ENCODE measurements around the gene GATA2.

Gene GATA2

DNA sequence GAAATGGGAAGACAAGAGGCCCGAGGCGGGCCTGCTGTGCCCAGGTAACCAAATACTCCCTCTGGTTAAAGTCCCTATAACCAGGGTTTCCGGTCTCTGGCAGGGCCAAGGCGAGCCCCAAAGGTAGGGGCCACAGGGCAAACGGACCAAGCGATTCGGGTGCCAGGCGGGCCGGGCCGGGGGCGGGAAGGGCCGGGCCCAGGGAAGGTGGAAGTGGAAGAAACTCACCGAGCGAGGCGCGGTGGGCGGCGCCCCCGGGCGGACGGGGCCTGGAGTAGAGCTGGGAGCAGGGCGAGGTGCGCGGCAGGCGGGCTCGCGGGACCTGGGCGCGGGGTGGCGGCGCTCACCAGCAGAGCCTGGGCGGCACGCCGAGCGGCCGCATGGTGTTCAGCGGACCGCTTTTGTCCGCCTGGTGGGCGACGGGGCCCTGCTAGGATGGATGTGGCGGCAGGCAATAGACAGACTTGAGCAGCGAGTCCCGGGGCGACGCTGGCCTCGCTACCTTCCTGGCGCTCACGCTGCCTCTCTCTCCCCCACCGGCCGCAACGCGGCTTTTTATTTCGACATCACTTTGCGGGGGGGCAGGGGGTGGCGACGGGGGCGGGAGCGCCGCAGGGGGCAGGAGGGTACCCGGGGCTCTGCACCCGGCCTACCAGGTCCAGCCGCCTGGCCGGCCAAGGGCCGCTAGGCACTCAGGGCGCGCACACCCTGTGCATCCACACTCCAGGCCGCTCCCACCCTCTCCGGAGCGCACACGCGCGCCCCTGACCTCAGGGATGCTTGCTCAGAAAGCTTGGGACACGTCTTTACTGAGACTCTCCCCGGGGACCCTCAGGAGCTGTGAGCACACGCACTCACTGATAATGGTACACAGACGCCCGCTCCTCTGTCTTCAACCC is at the start of gene GATA2:
TSS of gene GATA2 (minus strand) at position 531 of the 899 bp plus-strand sequence. CDS start 6,170 bp downstream, outside the sequence.
- TF ChIP-seq, protein P1, sequence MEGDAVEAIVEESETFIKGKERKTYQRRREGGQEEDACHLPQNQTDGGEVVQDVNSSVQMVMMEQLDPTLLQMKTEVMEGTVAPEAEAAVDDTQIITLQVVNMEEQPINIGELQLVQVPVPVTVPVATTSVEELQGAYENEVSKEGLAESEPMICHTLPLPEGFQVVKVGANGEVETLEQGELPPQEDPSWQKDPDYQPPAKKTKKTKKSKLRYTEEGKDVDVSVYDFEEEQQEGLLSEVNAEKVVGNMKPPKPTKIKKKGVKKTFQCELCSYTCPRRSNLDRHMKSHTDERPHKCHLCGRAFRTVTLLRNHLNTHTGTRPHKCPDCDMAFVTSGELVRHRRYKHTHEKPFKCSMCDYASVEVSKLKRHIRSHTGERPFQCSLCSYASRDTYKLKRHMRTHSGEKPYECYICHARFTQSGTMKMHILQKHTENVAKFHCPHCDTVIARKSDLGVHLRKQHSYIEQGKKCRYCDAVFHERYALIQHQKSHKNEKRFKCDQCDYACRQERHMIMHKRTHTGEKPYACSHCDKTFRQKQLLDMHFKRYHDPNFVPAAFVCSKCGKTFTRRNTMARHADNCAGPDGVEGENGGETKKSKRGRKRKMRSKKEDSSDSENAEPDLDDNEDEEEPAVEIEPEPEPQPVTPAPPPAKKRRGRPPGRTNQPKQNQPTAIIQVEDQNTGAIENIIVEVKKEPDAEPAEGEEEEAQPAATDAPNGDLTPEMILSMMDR (IDR thresholded peaks at IDR 0.05; ENCODE audit: low read depth, low read length), result no peak
- no peak for DNase-seq (ENCODE audit: extremely low read depth, low read depth)

DNA sequence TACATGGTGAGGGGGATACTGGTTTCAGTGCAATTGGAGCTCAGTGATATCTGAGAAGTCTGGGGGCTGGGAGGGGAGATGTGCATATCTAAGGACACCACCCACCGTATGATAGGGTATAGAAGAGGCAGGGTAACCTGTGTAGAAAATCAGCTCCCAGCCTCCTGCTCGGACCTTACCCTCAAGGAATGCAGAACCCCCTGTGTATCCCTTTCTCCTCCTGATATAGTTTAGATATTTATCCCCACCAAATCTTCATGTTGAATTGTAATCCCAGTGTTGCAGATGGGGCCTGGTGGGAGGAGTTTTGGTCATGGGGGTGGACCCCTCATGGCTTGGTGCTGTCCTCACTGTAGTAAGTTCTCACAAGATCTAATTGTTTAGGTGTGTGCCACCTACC is 48.2 kb upstream of the GATA2 start:
- no peak for DNase-seq (ENCODE audit: extremely low read depth, low read depth)
- TF ChIP-seq, protein P1 (IDR thresholded peaks at IDR 0.05; ENCODE audit: low read depth, low read length), result no peak

DNA sequence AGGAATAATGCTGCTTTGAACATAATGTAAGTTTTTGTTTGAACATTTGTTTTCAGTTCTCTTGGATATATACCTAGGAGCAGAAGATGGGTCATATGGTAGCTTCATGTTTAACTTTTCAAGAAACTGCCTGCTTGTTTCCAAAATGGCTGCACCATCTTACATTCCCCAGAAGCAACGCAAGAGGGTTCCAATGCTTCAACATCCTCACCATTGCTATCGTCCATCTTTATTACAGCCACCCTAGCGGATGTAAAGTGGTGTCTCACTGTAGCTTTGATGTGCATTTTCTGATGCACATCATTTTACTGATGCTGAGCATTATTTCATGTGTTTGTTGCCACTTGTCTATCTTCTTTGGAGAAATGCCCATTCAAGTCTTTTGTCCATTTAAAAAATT is 46.4 kb upstream of the GATA2 start:
- no peak for DNase-seq (ENCODE audit: extremely low read depth, low read depth)
- TF ChIP-seq, protein P1 (IDR thresholded peaks at IDR 0.05; ENCODE audit: low read depth, low read length), result no peak

DNA sequence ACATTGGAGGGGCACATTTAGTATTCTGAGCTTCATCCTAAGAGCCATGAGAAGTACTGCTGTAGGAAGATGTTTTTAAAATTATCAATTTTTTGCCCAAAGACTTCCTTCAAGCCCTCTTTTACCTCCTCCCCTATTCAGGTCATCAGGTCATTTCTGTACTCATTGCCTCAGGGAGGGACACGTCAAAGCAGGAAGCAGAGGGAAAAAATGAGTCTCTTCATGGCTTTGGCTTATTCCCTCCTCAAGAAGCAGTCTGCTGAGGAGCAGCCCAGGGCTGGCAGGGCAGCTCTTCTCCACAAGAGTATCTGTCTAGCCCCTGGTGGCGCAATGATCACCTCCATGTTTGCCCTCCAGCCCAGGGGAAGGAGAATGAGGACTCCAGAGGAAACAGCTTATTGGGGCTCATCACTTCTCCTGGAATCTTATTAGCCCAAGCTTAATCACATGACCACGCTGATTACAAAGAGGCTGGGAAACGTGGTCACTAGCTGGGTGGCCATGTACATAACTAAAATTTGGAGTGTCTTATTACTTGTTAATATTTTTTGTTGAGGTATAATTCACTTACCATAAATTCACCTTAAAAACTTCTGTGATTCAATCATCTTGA is 44.2 kb upstream of the GATA2 start:
- DNase-seq (ENCODE audit: extremely low read depth, low read depth), result no peak
- TF ChIP-seq, protein P1 (IDR thresholded peaks at IDR 0.05; ENCODE audit: low read depth, low read length), result no peak

DNA sequence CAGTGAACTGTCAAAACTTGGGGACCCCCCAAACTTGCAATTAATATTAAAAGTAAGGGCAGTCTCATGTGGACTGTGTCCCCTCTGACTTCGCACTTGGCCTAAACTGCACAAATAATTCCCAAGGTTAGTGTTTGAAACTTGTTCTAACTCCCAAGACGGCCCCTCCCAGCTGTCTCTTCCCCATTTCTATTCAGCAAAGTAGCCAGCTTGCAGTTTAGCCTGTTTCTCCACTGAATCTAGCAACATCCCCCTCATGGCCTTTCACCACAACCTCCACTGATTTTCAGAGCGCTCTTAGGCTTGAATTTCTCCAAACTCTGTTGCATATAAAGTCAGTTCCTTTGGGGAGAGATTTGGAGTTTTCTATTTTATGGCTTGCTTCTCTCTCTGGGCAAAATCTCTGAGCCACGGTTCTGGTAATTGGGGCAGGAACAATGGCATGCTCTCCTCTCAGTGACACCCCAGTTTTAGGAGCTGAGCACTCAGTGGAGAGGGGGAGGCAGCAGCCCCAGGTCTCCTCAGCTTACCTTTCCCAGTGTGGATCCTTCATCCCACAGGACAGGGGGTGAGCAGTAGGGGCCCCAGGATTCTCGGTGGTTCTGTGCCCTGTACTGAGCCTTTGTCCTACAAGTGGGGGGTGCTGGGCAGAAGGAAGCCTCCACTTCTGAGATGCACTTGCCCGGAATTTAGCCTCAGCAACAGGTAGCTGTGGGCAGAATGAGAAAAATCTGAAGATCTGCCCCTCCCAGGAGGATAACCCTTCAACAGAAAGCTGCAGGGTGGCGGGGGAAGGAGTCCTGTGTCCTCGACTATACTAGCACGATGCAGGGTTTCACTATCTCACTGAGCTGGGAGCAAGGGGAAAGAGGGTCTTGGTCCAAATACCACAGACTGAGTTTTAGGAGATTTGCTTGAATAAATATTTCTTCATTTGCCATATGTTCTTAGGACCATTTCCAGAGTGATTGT is 39.3 kb upstream of the GATA2 start:
- DNase-seq (ENCODE audit: extremely low read depth, low read depth), result no peak
- TF ChIP-seq, protein P1 (IDR thresholded peaks at IDR 0.05; ENCODE audit: low read depth, low read length), result no peak

DNA sequence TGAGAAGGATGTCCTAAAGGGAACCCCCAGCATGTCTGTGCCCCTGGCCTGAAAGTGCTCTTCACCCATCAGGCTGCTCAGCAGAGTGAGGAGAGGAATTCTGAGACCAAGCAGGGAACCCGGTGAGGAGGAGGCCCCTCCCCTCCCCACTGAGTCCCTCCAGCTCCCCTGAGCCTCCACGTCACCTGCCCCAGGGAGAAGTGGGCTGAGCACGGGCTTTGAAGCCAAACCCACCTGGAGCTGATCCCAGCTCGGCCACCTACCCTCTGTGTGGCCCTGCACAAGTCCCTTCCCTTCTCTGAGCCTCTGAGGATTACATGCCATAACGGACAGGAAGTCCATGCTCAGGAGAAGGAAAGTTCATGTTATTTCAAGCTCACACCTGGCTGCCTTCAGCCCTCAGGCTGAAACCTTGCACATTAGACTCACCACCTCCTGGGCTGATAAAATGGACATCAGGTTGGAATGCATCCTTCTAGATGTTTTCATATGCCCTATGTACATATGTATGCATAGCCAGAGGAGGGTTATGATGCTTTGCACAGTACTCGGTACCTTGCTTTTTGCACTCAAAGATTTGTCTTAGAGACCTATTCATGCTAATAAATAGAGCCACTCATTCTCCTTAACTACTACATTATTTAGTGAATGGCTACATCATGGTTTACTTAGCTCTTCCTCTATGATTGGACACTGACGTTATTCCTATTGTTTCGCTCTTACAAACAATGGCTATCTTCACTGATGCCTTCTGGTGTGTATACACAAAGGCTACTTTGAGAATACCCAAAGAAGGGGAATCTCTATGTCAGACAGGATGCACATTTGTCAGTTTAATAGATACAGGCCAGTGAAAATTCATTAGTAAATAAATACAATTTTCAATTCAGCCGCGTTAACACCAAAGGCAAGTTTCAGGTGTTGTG is 31.6 kb upstream of the GATA2 start:
- no peak for DNase-seq (ENCODE audit: extremely low read depth, low read depth)

More for the DNA sequence above, 31.6 kb upstream of the GATA2 start:
- TF ChIP-seq, protein P1 (IDR thresholded peaks at IDR 0.05; ENCODE audit: low read depth, low read length), result no peak

All from AG09319 (cell line).